ENCODE data around the gene COL4A6. TPM values are rescaled to one million over a fixed set of nuclear protein-coding genes. Genes with fewer than 3 reads are reported as not detected.

Gene COL4A6
- total and polyA plus RNA-seq, 10 of the 15 experiments (the other 5 are each of a cell fraction or from before 2014, with no cell fraction given) = 0.02 to 0.56 (median 0.05) TPM; not detected in 3

GRCh38 chrX:108299101-108299591 is 139.1 kb downstream of the COL4A6 start:
- DNase-seq (ENCODE audit: low read depth, low spot score) (peak; percentile 17), ATAC-seq (peak; percentile 73), FAIRE-seq (no peak)
- Histone ChIP-seq H3K9me3 (replicated peaks; ENCODE audit: control insufficient read depth, insufficient read depth, low read length) (no peaks in the 10 kb centered on the region), H3K27me3 (replicated peaks in 1 of 2; ENCODE audit: control insufficient read depth in 2 of 2, insufficient read depth in 2 of 2, low read length in 1 of 2) (no peaks in the 10 kb centered on the region; a peak in 1 of 4 replicates), H3K4me3 (no peak overlapping the region), H3K4me1 (ENCODE audit: control insufficient read depth, insufficient read depth, low read length) (no peaks in the 10 kb centered on the region), H3K36me3 (ENCODE audit: control insufficient read depth in 2 of 2, insufficient read depth in 2 of 2, low read length in 1 of 2) (no peaks in the 10 kb centered on the region), H3K4me2 (ENCODE audit: control insufficient read depth, insufficient read depth) (0 out of 2 replicates have a peak overlapping the region, but pooled peaks have one; percentile 17), H4K20me1 (ENCODE audit: control insufficient read depth, insufficient read depth) (no peaks in the 10 kb centered on the region), H3K9ac (ENCODE audit: control insufficient read depth, insufficient read depth, low read length) (no peak overlapping the region), H3K27ac (ENCODE audit: control insufficient read depth, insufficient read depth) (no peak overlapping the region), H3K79me2 (ENCODE audit: control insufficient read depth, insufficient read depth, low read length) (no peaks in the 10 kb centered on the region), H2AFZ (ENCODE audit: control insufficient read depth, low read depth, low read length) (0 out of 2 replicates have a peak overlapping the region, but pooled peaks have one; percentile 23)
- ChIA-PET RAD21 (ENCODE audit: unreplicated experiment) (interaction anchor here (0.9 to 3.3 kb wide), 2 partner anchors 30 to 74 kb away, joined by 5 to 19 read pairs; no protein-coding TSS in a partner anchor), SMC1A (ENCODE audit: uncharacterized antibody, unreplicated experiment) (interaction anchor here (0.7 to 2.3 kb wide), 3 partner anchors 13 to 74 kb away, joined by 4 to 16 read pairs (median 6); no protein-coding TSS in a partner anchor), CTCF (interaction anchor here (0.9 to 4.2 kb wide), 2 partner anchors 16 to 74 kb away, joined by 4 to 27 read pairs; no protein-coding TSS in a partner anchor), POLR2A (no interaction called here)
- intact Hi-C loops (cut with micrococcal nuclease; ENCODE audit: unreplicated experiment) = no loop called here
- no TSS peak for BruUV-seq (replicated peaks)
- in situ Hi-C loops (cut with MboI) = no loop called here
- TF ChIP-seq NR2F1 (conservative IDR thresholded peaks at IDR 0.05) (0 out of 2 replicates have a peak, but pooled peaks have one; percentile 9), CHD4 (IDR thresholded peaks at IDR 0.05) (no peak)
- 0% methylated on average over 2 of the region's 2 CpGs for WGBS (ENCODE audit: insufficient coverage, insufficient replicate concordance, low lambda C conversion rate, missing lambda C conversion rate)

GRCh38 chrX:108298165-108298602 is 140.0 kb downstream of the COL4A6 start:
- Histone ChIP-seq H3K27ac (ENCODE audit: control insufficient read depth, insufficient read depth) (no peak overlapping the region), H3K9me3 (replicated peaks; ENCODE audit: control insufficient read depth, insufficient read depth, low read length) (no peaks in the 10 kb centered on the region), H3K9ac (ENCODE audit: control insufficient read depth, insufficient read depth, low read length) (no peak overlapping the region), H2AFZ (ENCODE audit: control insufficient read depth, low read depth, low read length) (no peak overlapping the region), H3K4me3 (no peak overlapping the region), H3K79me2 (ENCODE audit: control insufficient read depth, insufficient read depth, low read length) (no peaks in the 10 kb centered on the region), H3K36me3 (ENCODE audit: control insufficient read depth in 2 of 2, insufficient read depth in 2 of 2, low read length in 1 of 2) (no peaks in the 10 kb centered on the region), H3K27me3 (replicated peaks in 1 of 2; ENCODE audit: control insufficient read depth in 2 of 2, insufficient read depth in 2 of 2, low read length in 1 of 2) (no peaks in the 10 kb centered on the region; a peak in 2 of 4 replicates), H3K4me2 (ENCODE audit: control insufficient read depth, insufficient read depth) (no peak overlapping the region), H4K20me1 (ENCODE audit: control insufficient read depth, insufficient read depth) (no peaks in the 10 kb centered on the region), H3K4me1 (ENCODE audit: control insufficient read depth, insufficient read depth, low read length) (no peaks in the 10 kb centered on the region)
- RAD21 ChIA-PET (ENCODE audit: unreplicated experiment) = no interaction called here
- ATAC-seq (no peak), DNase-seq (ENCODE audit: low read depth, low spot score) (no peak), FAIRE-seq (no peak)
- POLR2A ChIA-PET = no interaction called here
- in situ Hi-C loops (cut with MboI) (no loop called here), intact Hi-C loops (cut with micrococcal nuclease; ENCODE audit: unreplicated experiment) (no loop called here)
- CTCF ChIA-PET = no interaction called here
- TF ChIP-seq FOXM1 (IDR thresholded peaks at IDR 0.05; ENCODE audit: low read depth, low read length) (no peak), POU2F2 (IDR thresholded peaks at IDR 0.05; ENCODE audit: borderline replicate concordance, low read depth, low read length) (no peak), ATF7 (IDR thresholded peaks at IDR 0.05; ENCODE audit: low read depth) (no peak), GABPA (IDR thresholded peaks at IDR 0.05; ENCODE audit: low read depth) (no peak), ZNF622 (IDR thresholded peaks at IDR 0.05) (no peak), NFIC (IDR thresholded peaks at IDR 0.05; ENCODE audit: low read depth, low read length) (no peak), JUND (IDR thresholded peaks at IDR 0.05; ENCODE audit: low read depth, low read length) (no peak), SP1 (IDR thresholded peaks at IDR 0.05; ENCODE audit: low read depth, low read length) (no peak), NR2F1 (conservative IDR thresholded peaks at IDR 0.05) (no peak), YY1 (IDR thresholded peaks at IDR 0.05; ENCODE audit: low read depth, low read length) (no peak), EP300 (IDR thresholded peaks at IDR 0.05; ENCODE audit: borderline replicate concordance in 1 of 2, control insufficient read depth in 1 of 2, low read depth in 2 of 2, low read length in 2 of 2) (no peak), CEBPZ (IDR thresholded peaks at IDR 0.05; ENCODE audit: low read depth, low read length) (no peak), USF1 (IDR thresholded peaks at IDR 0.05; ENCODE audit: borderline replicate concordance, extremely low read length, insufficient read depth, low read depth, low read length) (no peak)
- BruUV-seq (replicated peaks) = no TSS peak
- SMC1A ChIA-PET (ENCODE audit: uncharacterized antibody, unreplicated experiment) = no interaction called here
- 47% methylated on average over 18 of the region's 18 CpGs for WGBS (ENCODE audit: insufficient coverage, insufficient replicate concordance, low lambda C conversion rate, missing lambda C conversion rate)
